A549 (cell line): Measurements from ENCODE around the gene DOCK10. TPM values are rescaled to one million over a fixed set of nuclear protein-coding genes. Genes with fewer than 3 reads are reported as not detected.

Experiments used
- ATAC-seq, 2 experiments: fragments of 200-7000 bp in 1 of 2; fragments of >200 bp in 1 of 2; cut with Nextera tagmentation in 1 of 2; cut with Tn5 transposase in 1 of 2; 3 replicates each; pipeline versions ENCODE4 v1.8.0 to v1.9.1; 2018 to 2020; ENCODE audit warnings: mild to moderate bottlenecking in 1 of 2, moderate library complexity in 1 of 2
- CTCF ChIA-PET: fragments of 300-600 bp; sonication (Branson Sonifier 250); formaldehyde crosslinking; extraction: SDS; loops from one replicate; lab custom pipeline; 2021; ENCODE audit warnings: antibody characterized with exemption, inconsistent platforms; lab: Yijun Ruan, JAX
- POLR2A ChIA-PET: fragments of 350-600 bp; formaldehyde crosslinking; extraction: SDS; loops from one replicate; lab custom pipeline; 2021; ENCODE audit warnings: antibody characterized with exemption, inconsistent platforms; lab: Yijun Ruan, JAX
- DNase-seq, 2 experiments: peaks; one replicate each; pipeline versions ENCODE4 v3.0.0 to v3.0.0-alpha.2; 2011 to 2016; ENCODE audit warnings: low read depth in 1 of 2, low spot score in 1 of 2
- FAIRE-seq: peaks from 2 replicates; lab custom pipeline; 2011; peaks lifted over from hg19 to GRCh38; lab: Jason Lieb, UNC
- H3K27ac ChIP-seq, 2 experiments: fragments of >200 bp; sonication (Bioruptor Twin); formaldehyde crosslinking; 3 replicates each; pipeline ENCODE4 v1.5.1; 2016 to 2017
- H3K4me1 ChIP-seq: fragments of >200 bp; sonication (Bioruptor Twin); formaldehyde crosslinking; 3 replicates; pipeline ENCODE4 v1.6.1; 2016
- H3K4me2 ChIP-seq: fragments of >200 bp; sonication (Bioruptor Twin); formaldehyde crosslinking; 3 replicates; pipeline ENCODE4 v1.6.1; 2016
- H3K4me3 ChIP-seq: fragments of >200 bp; sonication (Bioruptor Twin); formaldehyde crosslinking; 3 replicates; pipeline ENCODE4 v1.5.1; 2016
- H3K9me3 ChIP-seq: fragments of >200 bp; sonication (Bioruptor Twin); formaldehyde crosslinking; 3 replicates; pipeline ENCODE4 v1.6.1; 2016
- ATOH8 ChIP-seq: fragments of 250-450 bp; sonication (Bioruptor Pico); IDR thresholded peaks from 2 replicates; pipeline ENCODE4 v1.5.0; 2020; ENCODE audit warnings: low read depth, mild to moderate bottlenecking, moderate library complexity
- CBX2 ChIP-seq: fragments of 200-600 bp; sonication (generic); IDR thresholded peaks from 2 replicates; pipeline ENCODE4 v1.6.1; 2016; ENCODE audit warnings: low read depth, mild to moderate bottlenecking, borderline replicate concordance
- CBX8 ChIP-seq: fragments of 200-600 bp; sonication (generic); IDR thresholded peaks from 2 replicates; pipeline ENCODE4 v1.6.1; 2016
- CHD4 ChIP-seq: fragments of 200-600 bp; sonication (generic); IDR thresholded peaks from 2 replicates; pipeline ENCODE4 v1.6.1; 2016; ENCODE audit warnings: antibody characterized with exemption, mild to moderate bottlenecking, borderline replicate concordance
- CTCF ChIP-seq: fragments of >200 bp; sonication (Bioruptor Twin); formaldehyde crosslinking; IDR thresholded peaks from 3 replicates; pipeline ENCODE4 v1.5.1; 2016
- ELK1 ChIP-seq: fragments of 150-350 bp; IDR thresholded peaks from 2 replicates; pipeline ENCODE4 v1.6.1; 2014; ENCODE audit warnings: low read depth, mild to moderate bottlenecking, low read length
- EP300 ChIP-seq, 2 experiments: fragments of >200 bp; sonication (Bioruptor Twin); formaldehyde crosslinking; IDR thresholded peaks; 2 replicates in 1 of 2; 3 replicates in 1 of 2; pipeline ENCODE4 v1.6.1; 2016 to 2017
- ESRRA ChIP-seq: fragments of 150-350 bp; IDR thresholded peaks from 2 replicates; pipeline ENCODE4 v1.6.1; 2014; ENCODE audit warnings: mild to moderate bottlenecking, low read length, borderline replicate concordance
- FOSL2 ChIP-seq, 2 experiments: fragments of 450-650 bp in 1 of 2; fragments of >200 bp in 1 of 2; sonication (Bioruptor Twin) in 1 of 2; formaldehyde crosslinking; IDR thresholded peaks; 2 replicates each; pipeline versions ENCODE4 v1.5.0 to v1.6.1; 2016 to 2020; ENCODE audit warnings: mild to moderate bottlenecking in 1 of 2, moderate library complexity in 1 of 2
- FOXS1 ChIP-seq: fragments of 250-450 bp; sonication (Bioruptor Pico); IDR thresholded peaks from 2 replicates; pipeline ENCODE4 v1.5.0; 2020; ENCODE audit warnings: mild to moderate bottlenecking, moderate library complexity
- GATA3 ChIP-seq: IDR thresholded peaks from 2 replicates; pipeline ENCODE4 v1.6.1; 2012; ENCODE audit warnings: borderline replicate concordance
- HDAC2 ChIP-seq: fragments of 200-600 bp; sonication (generic); IDR thresholded peaks from 2 replicates; pipeline ENCODE4 v1.6.1; 2016
- HEYL ChIP-seq: fragments of 250-450 bp; sonication (Bioruptor Pico); IDR thresholded peaks from 2 replicates; pipeline ENCODE4 v1.8.0; 2021; ENCODE audit warnings: mild to moderate bottlenecking, moderate library complexity
- HOXA7 ChIP-seq: fragments of 250-450 bp; sonication (Bioruptor Pico); IDR thresholded peaks from 2 replicates; pipeline ENCODE4 v1.5.0; 2020; ENCODE audit warnings: mild to moderate bottlenecking, moderate library complexity
- JUN ChIP-seq, 2 experiments: fragments of >200 bp; sonication (Bioruptor Twin); formaldehyde crosslinking; IDR thresholded peaks; 2 replicates in 1 of 2; 3 replicates in 1 of 2; pipeline ENCODE4 v1.6.1; 2016 to 2017
- KDM5A ChIP-seq: fragments of 200-600 bp; sonication (generic); IDR thresholded peaks from 2 replicates; pipeline ENCODE4 v1.6.1; 2016; ENCODE audit warnings: antibody characterized with exemption, mild to moderate bottlenecking
- MAFK ChIP-seq: fragments of 450-650 bp; IDR thresholded peaks from 2 replicates; pipeline ENCODE4 v1.6.1; 2014; ENCODE audit not compliant: partially characterized antibody
- NPAS2 ChIP-seq: fragments of 250-450 bp; sonication (Bioruptor Pico); IDR thresholded peaks from 2 replicates; pipeline ENCODE4 v1.8.0; 2022; ENCODE audit warnings: mild to moderate bottlenecking, moderate library complexity, borderline replicate concordance
- RAD21 ChIP-seq, 2 experiments: fragments of >200 bp in 1 of 2; sonication (Bioruptor Twin) in 1 of 2; formaldehyde crosslinking in 1 of 2; IDR thresholded peaks in 1 of 2; conservative IDR thresholded peaks in 1 of 2; 2 replicates in 1 of 2; 3 replicates in 1 of 2; pipeline ENCODE4 v1.6.1; 2012 to 2018; ENCODE audit warnings: inconsistent platforms in 1 of 2
- SREBF2 ChIP-seq: fragments of 450-650 bp; IDR thresholded peaks from 2 replicates; pipeline ENCODE4 v1.6.1; 2014; ENCODE audit warnings: mild to moderate bottlenecking, moderate library complexity
- TP53 ChIP-seq: fragments of 250-450 bp; sonication (Bioruptor Pico); IDR thresholded peaks from 2 replicates; pipeline ENCODE4 v1.5.0; 2021; ENCODE audit warnings: mild to moderate bottlenecking, moderate library complexity
- WGBS: methylation state at CpG from one replicate; pipeline ENCODE4 v1.1.6; 2017; ENCODE audit errors: missing lambda C conversion rate; 5-methylcytosine and 5-hydroxymethylcytosine counted together
- polyA plus RNA-seq, 4 experiments: library from polyadenylated mRNA; depleted of rRNA in 3 of 4; stranded (reverse); fragments of >200 nt; fragmentation: RNase III in 1 of 4; extraction: RNeasy Plus Mini Kit Qiagen cat#74134 plus additional on column Dnase treatment in 1 of 4; gene quantifications; 2 replicates in 3 of 4; 3 replicates in 1 of 4; pipeline ENCODE4 v1.2.3, GENCODE V29; 2011 to 2017

Gene DOCK10
- polyA plus RNA-seq, 2 of the 4 experiments (the other 2 are of a cell fraction): 43.0 to 45.3 TPM

- TF ChIP-seq CTCF (no peak), CHD4 (no peak), CBX2 (no peak), NPAS2 (no peak)
- TF ChIP-seq, all 56 proteins: peak for 0
Measured at GRCh38 chr2:225073198-225073597, 30.9 kb upstream of the DOCK10 start (continued).

- POLR2A ChIA-PET: no interaction called here
- Histone ChIP-seq H3K4me1 (no peaks in the 10 kb centered on the region), H3K4me2 (no peak overlapping the region), H3K27ac (no peak overlapping the region), H3K4me3 (no peak overlapping the region), H3K9me3 (0 out of 3 replicates have a peak, but pooled peaks cover 4% of the 10 kb centered on the region)
- no peak for DNase-seq
- CTCF ChIA-PET: no interaction called here
- TF ChIP-seq FOSL2 (IDR thresholded peaks at IDR 0.05) (no peak), FOSL2 (CRISPR knock-in tag; IDR thresholded peaks at IDR 0.05) (no peak), HEYL (CRISPR knock-in tag) (no peak), EP300 (IDR thresholded peaks at IDR 0.05) (no peak), ELK1 (no peak), KDM5A (no peak), SREBF2 (no peak), JUN (IDR thresholded peaks at IDR 0.05) (no peak), MAFK (no peak)
- no peak for FAIRE-seq
- ATAC-seq: no peak
- 92% methylated on average over 2 of the region's 2 CpGs for WGBS
Measured at GRCh38 chr2:225072444-225072843, 30.2 kb upstream of the DOCK10 start.

- DNase-seq: no peak
- H3K9me3 ChIP-seq: 0 out of 3 replicates have a peak, but pooled peaks cover 4% of the 10 kb centered on the region
- POLR2A ChIA-PET: no interaction called here
- WGBS: 67% methylated on average over 2 of the region's 2 CpGs
- no peak for TF ChIP-seq RAD21 (conservative IDR thresholded peaks at IDR 0.05 in 1 of 2, IDR thresholded peaks at IDR 0.05 in 1 of 2)
- TF ChIP-seq GATA3: no peak
- TF ChIP-seq CBX8: no peak
- no peak for TF ChIP-seq JUN (IDR thresholded peaks at IDR 0.05)
- TF ChIP-seq ATOH8 (CRISPR knock-in tag): no peak
- no peak for TF ChIP-seq ESRRA
- TF ChIP-seq FOXS1: no peak
- no peak for TF ChIP-seq TP53
- TF ChIP-seq, all 56 proteins: peak for 0
- Histone ChIP-seq H3K4me2 (no peak overlapping the region), H3K4me1 (no peaks in the 10 kb centered on the region), H3K4me3 (no peak overlapping the region), H3K27ac (no peak overlapping the region)
- no peak for FAIRE-seq
- CTCF ChIA-PET: interaction anchor here (0.6 kb wide), 1 partner anchor 30 kb away, joined by 3 read pairs; no protein-coding TSS in a partner anchor
- ATAC-seq: no peak
Measured at GRCh38 chr2:225070811-225071210, 28.5 kb upstream of the DOCK10 start.

GRCh38 chr2:225069966-225070365 lies 27.7 kb upstream of the DOCK10 start:
- TF ChIP-seq HDAC2: no peak
- no peak for TF ChIP-seq HOXA7
- TF ChIP-seq, all 56 proteins: peak for 0
- ChIA-PET CTCF (interaction anchor here (0.6 to 1.6 kb wide), 4 partner anchors 9 to 68 kb away, joined by 3 to 4 read pairs (median 3); no protein-coding TSS in a partner anchor), POLR2A (no interaction called here)
- no peaks in the 10 kb centered on the region for H3K4me1 ChIP-seq
- 6% methylated on average over 1 of the region's 1 CpG for WGBS
- no peak overlapping the region for H3K4me3 ChIP-seq
- DNase-seq: no peak
- no peak for FAIRE-seq
- no peak for ATAC-seq
- 0 out of 3 replicates have a peak, but pooled peaks cover 4% of the 10 kb centered on the region for H3K9me3 ChIP-seq
- no peak overlapping the region for H3K27ac ChIP-seq
- no peak overlapping the region for H3K4me2 ChIP-seq
